Activated CD4-positive, alpha-beta T cell treated with anti-CD3 and anti-CD28 coated beads for 36 hours (primary cell): ENCODE measurements around the gene MYG1. TPM values are rescaled to one million over a fixed set of nuclear protein-coding genes. Genes with fewer than 3 reads are reported as not detected.
A peak's percentile ranks its signal among the peaks of the same experiment; 100 is the strongest.
"Not testable (repeated sequence)": the region's sequence is repeated elsewhere in the genome, so short reads cannot be mapped to it uniquely, and the experiment has no call there.

Source experiments
- ATAC-seq: fragments of 200-7000 bp; cut with Tn5 transposase; one replicate; pipeline ENCODE4 v1.10.0; 2021; ENCODE audit warnings: mild to moderate bottlenecking, moderate library complexity
- CTCF ChIA-PET: fragments of 350-600 bp; sonication (Branson Sonifier 250); formaldehyde crosslinking; loops from one replicate; lab custom pipeline; 2021; ENCODE audit warnings: antibody characterized with exemption; lab: Charles Lee
- POLR2A ChIA-PET: fragments of 350-600 bp; sonication (Branson Sonifier 250); formaldehyde crosslinking; loops from one replicate; lab custom pipeline; 2021; ENCODE audit warnings: antibody characterized with exemption, inconsistent platforms; lab: Charles Lee
- DNase-seq: peaks from one replicate; pipeline ENCODE4 v3.0.0-alpha.2; 2020
- H3K27ac Mint-ChIP-seq: one replicate; pipeline ENCODE4 v1.8.0; 2021; ENCODE audit warnings: mixed read lengths
- H3K27me3 Mint-ChIP-seq: one replicate; pipeline ENCODE4 v1.8.0; 2021; ENCODE audit warnings: mixed read lengths
- H3K36me3 Mint-ChIP-seq: one replicate; pipeline ENCODE4 v1.8.0; 2021; ENCODE audit warnings: low read depth, mixed read lengths
- H3K4me1 Mint-ChIP-seq: one replicate; pipeline ENCODE4 v1.8.0; 2021; ENCODE audit warnings: mixed read lengths
- H3K4me3 Mint-ChIP-seq: one replicate; pipeline ENCODE4 v1.8.0; 2021; ENCODE audit warnings: mild to moderate bottlenecking, moderate library complexity, mixed read lengths
- H3K9me3 Mint-ChIP-seq: one replicate; pipeline ENCODE4 v1.8.0; 2021; ENCODE audit warnings: low read depth, mixed read lengths
- intact Hi-C, 2 experiments: fragments of 100-400 bp; cut with DNase I in 1 of 2; cut with micrococcal nuclease in 1 of 2; formaldehyde crosslinking; loops; one replicate each; pipeline versions ENCODE4 v1.14.2 to v1.15.1; 2022 to 2024; cut with DNase I, micrococcal nuclease
- total RNA-seq, 2 experiments: library from RNA; stranded (reverse); gene quantifications; one replicate each; pipeline ENCODE4 v1.2.3, GENCODE V29; 2021

Gene MYG1
- total RNA-seq, 2 experiments from 2014 or later: 61.9 to 68.8 TPM

DNA sequence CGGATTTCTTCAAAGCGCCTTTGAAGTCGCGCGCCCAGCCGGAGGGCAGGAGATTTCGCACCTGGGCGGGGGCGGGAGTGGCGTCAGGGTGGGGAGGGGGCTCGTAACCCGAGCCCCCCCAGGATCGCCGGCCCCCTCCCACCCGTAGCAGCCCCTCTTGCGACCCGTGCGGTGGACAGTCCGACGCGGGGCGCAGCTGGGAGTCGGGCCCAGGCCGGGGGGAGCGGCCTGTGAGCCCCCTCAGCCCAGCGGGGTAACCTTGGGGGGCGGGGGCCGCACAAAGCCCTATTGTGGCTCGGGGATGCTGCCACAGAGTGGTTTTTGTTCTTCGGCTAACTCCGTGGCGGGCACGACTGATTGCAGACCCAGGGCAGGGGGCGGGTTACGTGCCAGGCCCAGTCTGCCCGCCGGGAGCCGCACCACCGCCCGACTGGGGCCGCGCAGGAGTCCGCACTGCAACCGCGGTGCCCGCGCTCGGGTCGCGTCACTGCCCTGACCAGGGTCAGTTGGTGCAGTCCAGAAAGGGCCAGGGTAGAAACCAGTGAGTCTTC is 26.1 kb downstream of the MYG1 start:
- no peaks in the 10 kb centered on the region for H3K27me3 Mint-ChIP-seq
- H3K9me3 Mint-ChIP-seq: no peaks in the 10 kb centered on the region
- peak; percentile 61 for DNase-seq
- CTCF ChIA-PET: interaction anchor here (0.7 to 7.9 kb wide), 10 partner anchors 20 to 186 kb away, joined by 3 to 166 read pairs (median 22); partner anchors contain the start of genes MYG1 and PFDN5
- ATAC-seq: no peak
- H3K36me3 Mint-ChIP-seq: peaks cover 2% of the 10 kb centered on the region
- POLR2A ChIA-PET: interaction anchor here (0.6 to 2.1 kb wide), 5 partner anchors 20 to 236 kb away, joined by 3 to 11 read pairs (median 3); partner anchors contain the start of gene PFDN5
- peaks cover 27% of the 10 kb centered on the region for H3K4me1 Mint-ChIP-seq
- H3K4me3 Mint-ChIP-seq: peak overlapping the region; percentile 76
- peak overlapping the region; percentile 76 for H3K27ac Mint-ChIP-seq
- intact Hi-C loops: loop anchor here (2.0 to 10.0 kb wide), 3 partner anchors 111 to 301 kb away; partner anchors contain the start of gene ATF7 (in 1 of the 2)

DNA sequence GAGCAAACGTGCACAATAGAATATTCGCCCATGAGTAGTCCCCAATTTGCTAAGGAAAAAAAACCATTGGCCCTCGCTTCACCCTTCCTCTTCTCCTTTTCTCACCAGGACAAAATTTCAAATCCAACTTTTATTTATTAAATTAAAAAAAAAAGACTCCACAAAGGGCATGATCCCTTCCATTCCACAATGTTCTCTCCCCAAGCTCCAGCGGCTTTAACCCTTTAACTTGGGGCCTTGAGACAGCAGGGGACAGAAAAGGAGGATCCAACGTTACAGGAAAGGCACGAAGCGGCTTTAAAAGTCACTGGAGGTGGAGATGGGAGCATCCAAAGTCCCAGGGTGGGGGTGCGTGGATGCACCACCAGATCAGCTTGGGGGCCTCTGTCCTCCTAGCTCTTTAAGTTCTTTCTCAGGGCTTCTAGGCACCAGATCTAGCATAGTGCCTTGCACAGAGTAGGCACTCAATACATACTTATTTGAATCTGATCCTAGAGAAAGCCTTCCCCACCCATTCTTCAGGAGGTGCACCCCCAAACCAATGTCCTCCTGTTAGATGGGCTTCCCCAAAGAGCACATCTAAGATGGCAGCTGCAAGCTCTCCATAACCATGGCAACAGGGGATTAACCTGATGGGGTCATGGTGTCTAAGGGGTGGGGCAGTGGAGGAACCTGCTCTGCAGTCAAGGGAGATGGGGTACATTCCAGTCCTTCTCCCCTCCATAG is 27.1 kb downstream of the MYG1 start:
- POLR2A ChIA-PET: interaction anchor here (0.5 to 0.9 kb wide), 3 partner anchors 29 to 146 kb away, joined by 3 read pairs; partner anchors contain the start of genes CSAD and ZNF740
- Mint-ChIP-seq H3K27ac (peak overlapping the region; percentile 76), H3K9me3 (no peaks in the 10 kb centered on the region), H3K27me3 (no peaks in the 10 kb centered on the region), H3K4me3 (peak overlapping the region; percentile 76), H3K4me1 (peaks cover 21% of the 10 kb centered on the region), H3K36me3 (no peaks in the 10 kb centered on the region)
- CTCF ChIA-PET: interaction anchor here (0.6 to 6.5 kb wide), 11 partner anchors 14 to 224 kb away, joined by 3 to 77 read pairs (median 3); no protein-coding TSS in a partner anchor
- ATAC-seq: no peak
- no peak for DNase-seq
- intact Hi-C loops: loop anchor here in 1 of 2 experiments (10.0 kb wide), 1 partner anchor 112 kb away; no protein-coding TSS in a partner anchor

DNA sequence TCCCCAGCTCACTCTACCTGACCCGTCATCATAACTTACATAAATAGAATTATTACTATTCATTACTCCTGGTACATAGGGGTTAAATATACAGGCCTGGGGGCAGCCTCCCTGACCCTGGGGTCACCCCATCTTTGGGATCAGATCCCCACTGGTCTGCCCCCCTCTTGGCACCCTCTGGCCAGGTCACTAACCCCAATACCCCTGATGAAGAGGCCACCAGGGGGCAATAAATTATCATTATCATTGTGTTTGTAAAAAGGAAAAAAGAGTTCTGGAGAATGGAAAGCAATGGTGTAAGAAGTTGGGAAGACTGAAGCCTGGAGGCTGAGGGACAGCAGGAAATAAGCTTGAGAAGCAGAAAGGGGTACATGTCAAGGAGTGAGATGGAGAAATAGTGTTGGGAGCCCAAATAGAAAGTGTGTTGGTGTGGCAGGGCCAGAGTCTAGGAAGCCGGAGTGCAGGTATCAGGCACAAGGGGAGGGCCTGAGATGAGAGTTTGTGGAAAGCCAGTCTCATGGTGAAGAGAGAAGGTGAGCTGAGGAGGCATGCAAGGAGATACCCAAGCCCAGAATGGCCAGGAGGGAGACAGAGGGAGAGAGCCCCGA is 28.0 kb downstream of the MYG1 start:
- DNase-seq (no peak), ATAC-seq (no peak)
- CTCF ChIA-PET: interaction anchor here (0.6 to 6.5 kb wide), 11 partner anchors 18 to 182 kb away, joined by 3 to 77 read pairs (median 3); partner anchors contain the start of gene PFDN5
- intact Hi-C loops: loop anchor here in 1 of 2 experiments (10.0 kb wide), 1 partner anchor 113 kb away; no protein-coding TSS in a partner anchor
- Mint-ChIP-seq H3K36me3 (no peaks in the 10 kb centered on the region), H3K4me1 (peaks cover 16% of the 10 kb centered on the region), H3K9me3 (no peaks in the 10 kb centered on the region), H3K4me3 (no peak overlapping the region), H3K27me3 (peaks cover 2% of the 10 kb centered on the region), H3K27ac (no peak overlapping the region)
- POLR2A ChIA-PET: interaction anchor here (0.9 kb wide), 1 partner anchor 84 kb away, joined by 3 read pairs; no protein-coding TSS in a partner anchor

DNA sequence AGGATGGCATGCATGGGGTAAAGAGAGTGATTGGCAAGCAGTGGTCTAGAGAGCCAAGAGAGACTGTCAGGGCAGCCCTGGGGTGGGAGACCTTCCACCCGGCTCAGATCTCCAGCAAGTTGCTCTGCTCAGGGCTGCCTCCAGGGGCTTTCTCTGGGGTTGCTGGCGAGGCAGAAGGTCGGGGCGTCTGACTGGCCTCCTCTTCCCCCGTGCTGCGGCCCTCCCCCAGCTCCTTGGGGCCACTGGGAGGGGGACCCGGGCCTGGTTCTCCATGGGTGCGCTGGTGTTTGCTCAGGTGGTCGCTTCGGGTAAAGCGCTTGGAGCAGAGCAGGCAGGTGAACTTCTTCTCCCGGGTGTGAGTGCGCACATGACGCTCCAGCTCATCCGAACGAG is 28.5 kb downstream of the MYG1 start:
- no peak overlapping the region for H3K27ac Mint-ChIP-seq
- ChIA-PET CTCF (interaction anchor here (0.7 to 6.5 kb wide), 5 partner anchors 18 to 148 kb away, joined by 3 to 77 read pairs (median 3); partner anchors contain the start of gene PFDN5), POLR2A (no interaction called here)
- H3K4me3 Mint-ChIP-seq: no peak overlapping the region
- H3K9me3 Mint-ChIP-seq: no peaks in the 10 kb centered on the region
- H3K36me3 Mint-ChIP-seq: no peaks in the 10 kb centered on the region
- DNase-seq (peak; percentile 44), ATAC-seq (no peak)
- peaks cover 2% of the 10 kb centered on the region for H3K27me3 Mint-ChIP-seq
- intact Hi-C loops: loop anchor here in 1 of 2 experiments (10.0 kb wide), 1 partner anchor 113 kb away; no protein-coding TSS in a partner anchor
- peaks cover 13% of the 10 kb centered on the region for H3K4me1 Mint-ChIP-seq

DNA sequence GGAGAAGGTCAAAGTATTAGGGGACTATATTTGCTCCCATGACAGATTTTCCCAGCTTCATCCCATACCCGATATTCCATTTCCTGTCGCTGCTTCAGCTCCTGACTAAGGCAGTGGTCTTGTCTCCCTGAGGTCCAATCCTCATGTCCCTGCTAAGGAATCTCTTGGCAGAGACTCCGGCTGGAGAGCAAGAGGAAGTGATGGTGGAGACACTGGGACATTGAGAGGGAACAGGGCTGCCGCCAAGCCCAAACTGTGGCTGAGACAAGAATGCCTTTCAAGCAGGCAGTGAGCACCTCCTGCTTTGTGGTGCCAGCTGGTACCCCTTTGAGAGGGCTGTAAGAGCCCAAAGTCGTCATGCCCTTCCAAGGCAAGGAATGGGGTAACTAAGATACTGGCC is 31.2 kb downstream of the MYG1 start:
- DNase-seq (no peak), ATAC-seq (no peak)
- Mint-ChIP-seq H3K27ac (no peak overlapping the region), H3K9me3 (no peaks in the 10 kb centered on the region), H3K36me3 (no peaks in the 10 kb centered on the region), H3K27me3 (peaks cover 10% of the 10 kb centered on the region), H3K4me1 (peaks cover 3% of the 10 kb centered on the region), H3K4me3 (no peak overlapping the region)
- intact Hi-C loops: no loop called here
- POLR2A ChIA-PET: no interaction called here
- CTCF ChIA-PET: interaction anchor here (0.5 to 1.7 kb wide), 5 partner anchors 10 to 250 kb away, joined by 3 to 8 read pairs (median 4); partner anchors contain the start of gene AAAS

DNA sequence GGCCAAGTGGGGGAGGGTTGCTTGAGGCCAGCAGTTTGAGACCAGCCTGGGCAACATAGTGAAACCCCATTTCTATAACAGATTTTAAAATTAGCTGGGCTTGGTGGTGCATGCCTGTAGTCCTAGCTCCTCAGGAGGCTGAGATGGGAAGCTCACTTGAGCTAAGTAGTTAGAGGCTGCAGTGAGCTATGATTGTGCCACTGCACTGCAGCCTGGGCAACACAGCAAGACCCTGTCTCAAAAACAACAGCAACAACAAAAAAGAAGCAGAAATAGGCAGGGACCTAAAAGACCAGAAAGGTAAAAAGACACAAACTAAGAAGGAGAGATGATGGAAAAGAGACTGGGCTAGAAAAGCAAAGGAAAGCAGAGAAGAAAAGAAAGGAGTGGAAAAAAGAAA is 32.8 kb downstream of the MYG1 start:
- peaks cover 20% of the 10 kb centered on the region for H3K27me3 Mint-ChIP-seq
- CTCF ChIA-PET: interaction anchor here (0.6 to 1.6 kb wide), 10 partner anchors 9 to 169 kb away, joined by 3 to 8 read pairs (median 4); partner anchors contain the start of genes AAAS and TARBP2
- H3K4me1 Mint-ChIP-seq, H3K27ac Mint-ChIP-seq, intact Hi-C loops, H3K36me3 Mint-ChIP-seq, DNase-seq, H3K4me3 Mint-ChIP-seq, ATAC-seq, POLR2A ChIA-PET, H3K9me3 Mint-ChIP-seq: not testable (repeated sequence)

DNA sequence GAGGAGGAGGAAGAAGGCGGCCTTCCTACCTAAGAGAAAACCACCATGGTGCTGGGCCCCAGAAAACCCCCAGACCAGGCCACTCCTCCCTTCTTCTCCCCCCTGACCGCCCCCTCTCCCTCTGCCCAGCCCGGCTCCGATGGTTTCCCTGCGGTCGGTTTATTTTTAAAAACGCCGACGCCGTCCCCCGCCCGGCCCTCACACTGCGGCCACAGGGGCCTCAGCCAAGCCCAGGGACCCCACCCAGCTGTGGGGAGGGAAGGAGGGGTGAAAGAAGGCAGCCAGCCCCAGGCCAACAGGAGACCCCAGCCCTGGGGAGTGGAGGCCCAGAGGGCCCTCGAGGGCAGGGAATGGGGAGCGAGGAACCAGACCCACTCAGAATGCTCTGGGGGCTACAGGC is 33.2 kb downstream of the MYG1 start:
- no peaks in the 10 kb centered on the region for H3K36me3 Mint-ChIP-seq
- H3K4me3 Mint-ChIP-seq: no peak overlapping the region
- peaks cover 2% of the 10 kb centered on the region for H3K4me1 Mint-ChIP-seq
- no peaks in the 10 kb centered on the region for H3K9me3 Mint-ChIP-seq
- intact Hi-C loops: no loop called here
- H3K27ac Mint-ChIP-seq: no peak overlapping the region
- ATAC-seq (no peak), DNase-seq (no peak)
- ChIA-PET POLR2A (no interaction called here), CTCF (interaction anchor here (0.6 to 2.0 kb wide), 7 partner anchors 8 to 88 kb away, joined by 3 to 8 read pairs (median 4); partner anchors contain the start of gene AAAS)
- H3K27me3 Mint-ChIP-seq: peaks cover 24% of the 10 kb centered on the region

DNA sequence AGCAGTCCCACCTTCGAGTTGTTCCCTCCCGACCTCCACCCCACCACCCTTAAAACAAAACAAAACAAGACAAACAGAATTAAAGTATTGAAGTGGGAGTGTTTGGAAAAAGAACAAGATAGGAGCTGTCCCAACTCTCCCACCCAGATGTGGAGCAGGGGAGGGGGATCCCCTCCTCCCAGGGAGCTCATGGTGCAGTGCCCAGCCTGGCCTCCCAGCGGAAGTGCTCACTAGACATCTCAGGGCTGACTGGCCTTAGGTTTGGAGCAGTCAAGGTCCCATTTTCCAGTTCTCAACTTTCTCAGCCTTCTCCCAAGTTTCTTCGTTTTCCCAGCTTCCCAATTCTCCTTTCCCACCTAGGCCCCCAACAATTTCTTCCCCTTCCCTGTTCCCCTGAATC is 33.8 kb downstream of the MYG1 start:
- Mint-ChIP-seq H3K27ac (no peak overlapping the region), H3K4me1 (peaks cover 7% of the 10 kb centered on the region), H3K4me3 (no peak overlapping the region), H3K36me3 (no peaks in the 10 kb centered on the region), H3K27me3 (peaks cover 29% of the 10 kb centered on the region), H3K9me3 (no peaks in the 10 kb centered on the region)
- ChIA-PET POLR2A (interaction anchor here (0.6 kb wide), 1 partner anchor 22 kb away, joined by 3 read pairs; no protein-coding TSS in a partner anchor), CTCF (interaction anchor here (1.4 to 2.0 kb wide), 3 partner anchors 12 to 48 kb away, joined by 3 to 8 read pairs (median 5); no protein-coding TSS in a partner anchor)
- DNase-seq: no peak
- ATAC-seq: no peak
- intact Hi-C loops: no loop called here

DNA sequence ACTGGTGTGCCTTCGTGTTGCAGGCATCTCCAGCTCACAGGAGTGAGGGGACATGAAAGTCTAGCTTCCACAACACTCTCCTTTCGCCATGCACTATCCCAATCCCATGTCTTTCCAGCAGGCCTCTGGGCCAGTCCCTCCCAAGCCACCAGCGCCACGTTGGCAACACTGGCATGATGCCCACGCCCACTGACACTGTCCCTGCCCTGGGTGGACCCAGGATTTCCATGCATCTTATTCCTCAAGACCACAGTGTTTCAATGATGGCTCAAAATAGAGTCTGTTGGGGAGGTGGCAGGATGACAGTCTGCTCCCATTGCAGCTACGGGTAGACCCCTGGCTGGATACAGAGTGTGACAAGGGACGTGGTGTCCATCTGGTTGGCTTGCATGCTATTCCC is 34.4 kb downstream of the MYG1 start:
- H3K4me3 Mint-ChIP-seq: no peak overlapping the region
- ATAC-seq (no peak), DNase-seq (no peak)
- H3K4me1 Mint-ChIP-seq: peaks cover 9% of the 10 kb centered on the region
- ChIA-PET CTCF (interaction anchor here (1.3 to 2.0 kb wide), 4 partner anchors 10 to 48 kb away, joined by 3 to 8 read pairs (median 4); no protein-coding TSS in a partner anchor), POLR2A (interaction anchor here (0.6 kb wide), 1 partner anchor 22 kb away, joined by 3 read pairs; no protein-coding TSS in a partner anchor)
- H3K27ac Mint-ChIP-seq: no peak overlapping the region
- no peaks in the 10 kb centered on the region for H3K36me3 Mint-ChIP-seq
- H3K9me3 Mint-ChIP-seq: no peaks in the 10 kb centered on the region
- H3K27me3 Mint-ChIP-seq: peaks cover 32% of the 10 kb centered on the region
- intact Hi-C loops: no loop called here

DNA sequence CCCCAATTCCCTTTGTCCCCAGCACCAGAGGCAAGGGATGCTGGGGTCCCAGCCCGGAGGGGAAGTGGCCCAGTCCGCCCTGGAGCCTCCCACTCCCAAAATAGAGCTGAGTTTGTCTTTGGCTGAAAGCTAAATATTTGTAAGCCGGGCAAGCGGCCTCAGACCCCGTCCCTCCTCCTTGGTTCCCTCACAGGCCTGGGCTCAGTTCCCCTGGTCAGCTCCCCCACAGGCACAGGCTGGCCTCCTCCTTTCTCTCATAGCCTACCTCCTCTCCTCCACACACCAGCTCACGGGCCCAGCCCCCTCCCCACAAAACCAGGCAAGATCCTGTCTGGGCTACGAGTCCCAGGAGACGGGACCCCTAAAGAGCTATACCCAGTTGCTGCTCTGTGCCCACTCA is 35.3 kb downstream of the MYG1 start:
- no peaks in the 10 kb centered on the region for H3K9me3 Mint-ChIP-seq
- ATAC-seq: no peak
- no peaks in the 10 kb centered on the region for H3K36me3 Mint-ChIP-seq
- no peak overlapping the region for H3K27ac Mint-ChIP-seq
- ChIA-PET POLR2A (no interaction called here), CTCF (interaction anchor here (0.8 to 2.0 kb wide), 5 partner anchors 9 to 174 kb away, joined by 3 to 8 read pairs (median 4); no protein-coding TSS in a partner anchor)
- no peak overlapping the region for H3K4me3 Mint-ChIP-seq
- intact Hi-C loops: no loop called here
- H3K27me3 Mint-ChIP-seq: peaks cover 34% of the 10 kb centered on the region
- DNase-seq: no peak
- H3K4me1 Mint-ChIP-seq: peaks cover 9% of the 10 kb centered on the region
